ENCODE results near the gene EGFR.

- TF ChIP-seq CTCF (IDR thresholded peaks at IDR 0.05; ENCODE audit: low read depth, low read length) (no peak), POLR2A (IDR thresholded peaks at IDR 0.05; ENCODE audit: extremely low read depth, insufficient read length) (no peak)
These were observed 160.3 kb downstream of the EGFR start for GRCh38 chr7:55178863-55179773.
